GM18907 (cell line): ENCODE results near the gene BBX.
A peak's percentile ranks its signal among the peaks of the same experiment; 100 is the strongest.

ENCODE experiments used
- ATAC-seq: cut with Tn5 transposase; IDR thresholded peaks from one replicate; pipeline ENCODE4 v1.9.1; 2021; ENCODE audit warnings: mild to moderate bottlenecking, moderate library complexity; ENCODE audit not compliant: unreplicated experiment

BBX gene

GRCh38 chr3:107596639-107597038 is 73.9 kb downstream of the BBX start:
- ATAC-seq: no peak

GRCh38 chr3:107598926-107599771 is 76.4 kb downstream of the BBX start:
- peak; percentile 97 for ATAC-seq

GRCh38 chr3:107599772-107600145 is 77.0 kb downstream of the BBX start:
- no peak for ATAC-seq

GRCh38 chr3:107600780-107601179 is 78.0 kb downstream of the BBX start:
- no peak for ATAC-seq

GRCh38 chr3:107604057-107604822 is 81.5 kb downstream of the BBX start:
- ATAC-seq: no peak

GRCh38 chr3:107611775-107612469 is 89.2 kb downstream of the BBX start:
- no peak for ATAC-seq

GRCh38 chr3:107612664-107613084 is 89.9 kb downstream of the BBX start:
- ATAC-seq: no peak

- no peak for ATAC-seq
Observed at GRCh38 chr3:107619549-107619948, 96.8 kb downstream of the BBX start.

- ATAC-seq: no peak
Observed at GRCh38 chr3:107620534-107620933, 97.8 kb downstream of the BBX start.

GRCh38 chr3:107621465-107621864 is 98.7 kb downstream of the BBX start:
- no peak for ATAC-seq

- no peak for ATAC-seq
Observed at GRCh38 chr3:107627962-107628542, 105.3 kb downstream of the BBX start.

GRCh38 chr3:107629566-107629965 is 106.8 kb downstream of the BBX start:
- no peak for ATAC-seq

- no peak for ATAC-seq
Observed at GRCh38 chr3:107630779-107631178, 108.0 kb downstream of the BBX start.

- no peak for ATAC-seq
Observed at GRCh38 chr3:107632576-107632975, 109.8 kb downstream of the BBX start.

GRCh38 chr3:107633327-107634098 is 110.8 kb downstream of the BBX start:
- peak; percentile 96 for ATAC-seq

GRCh38 chr3:107634099-107634489 is 111.3 kb downstream of the BBX start:
- ATAC-seq: peak; percentile 29

GRCh38 chr3:107637416-107638183 is 114.8 kb downstream of the BBX start:
- ATAC-seq: no peak

GRCh38 chr3:107641572-107642307 is 119.0 kb downstream of the BBX start:
- peak; percentile 65 for ATAC-seq
